ENCODE measurements around the gene SMARCAL1.
A peak's percentile ranks its signal among the peaks of the same experiment; 100 is the strongest.

Gene SMARCAL1

GRCh38 chr2:216392945-216393840 is 19.1 kb upstream of the SMARCAL1 start:
- no peak for DNase-seq (ENCODE audit: low spot score)

- DNase-seq (ENCODE audit: low spot score) = no peak
These were observed 17.4 kb upstream of the SMARCAL1 start for GRCh38 chr2:216394881-216395280.

GRCh38 chr2:216399621-216400020 is 12.7 kb upstream of the SMARCAL1 start:
- no peak for DNase-seq (ENCODE audit: low spot score)

- DNase-seq (ENCODE audit: low spot score) = no peak
These were observed 9.5 kb upstream of the SMARCAL1 start for GRCh38 chr2:216402751-216403150.

GRCh38 chr2:216404010-216404618 is 8.2 kb upstream of the SMARCAL1 start:
- DNase-seq (ENCODE audit: low spot score) = peak; percentile 40

GRCh38 chr2:216405588-216405987 is 6.7 kb upstream of the SMARCAL1 start:
- no peak for DNase-seq (ENCODE audit: low spot score)

GRCh38 chr2:216406826-216407225 is 5.5 kb upstream of the SMARCAL1 start:
- DNase-seq (ENCODE audit: low spot score) = no peak

- DNase-seq (ENCODE audit: low spot score) = no peak
These were observed 3.6 kb upstream of the SMARCAL1 start for GRCh38 chr2:216408426-216409290.

- no peak for DNase-seq (ENCODE audit: low spot score)
These were observed 1.7 kb upstream of the SMARCAL1 start for GRCh38 chr2:216410550-216410949.

- DNase-seq (ENCODE audit: low spot score) = no peak
These were observed 1.6 kb downstream of the SMARCAL1 start for GRCh38 chr2:216413882-216414281.

- no peak for DNase-seq (ENCODE audit: low spot score)
These were observed 2.6 kb downstream of the SMARCAL1 start for GRCh38 chr2:216414772-216415319.

- no peak for DNase-seq (ENCODE audit: low spot score)
These were observed 3.3 kb downstream of the SMARCAL1 start for GRCh38 chr2:216415541-216415940.

GRCh38 chr2:216416571-216417307 is 4.5 kb downstream of the SMARCAL1 start:
- DNase-seq (ENCODE audit: low spot score) = no peak

GRCh38 chr2:216418981-216419380 is 6.7 kb downstream of the SMARCAL1 start:
- no peak for DNase-seq (ENCODE audit: low spot score)

- no peak for DNase-seq (ENCODE audit: low spot score)
These were observed 8.2 kb downstream of the SMARCAL1 start for GRCh38 chr2:216420367-216421101.

- no peak for DNase-seq (ENCODE audit: low spot score)
These were observed 10.8 kb downstream of the SMARCAL1 start for GRCh38 chr2:216423071-216423470.

GRCh38 chr2:216424274-216424673 is 12.0 kb downstream of the SMARCAL1 start:
- no peak for DNase-seq (ENCODE audit: low spot score)

- no peak for DNase-seq (ENCODE audit: low spot score)
These were observed 12.9 kb downstream of the SMARCAL1 start for GRCh38 chr2:216425008-216425787.

- DNase-seq (ENCODE audit: low spot score) = no peak
These were observed 14.0 kb downstream of the SMARCAL1 start for GRCh38 chr2:216426166-216426777.

GRCh38 chr2:216426938-216427337 is 14.7 kb downstream of the SMARCAL1 start:
- peak; percentile 73 for DNase-seq (ENCODE audit: low spot score)
